Astrocyte of the cerebellum (primary cell): ENCODE data around the gene TELO2.

Experiments used
- DNase-seq: peaks from one replicate; pipeline ENCODE4 v3.0.0-alpha.2; 2011; ENCODE audit warnings: low read depth
- H3K4me3 ChIP-seq: 2 replicates; pipeline ENCODE4 v1.5.1; 2011; ENCODE audit warnings: mild to moderate bottlenecking, low read depth, low read length, moderate library complexity
- CTCF ChIP-seq: IDR thresholded peaks from 2 replicates; pipeline ENCODE4 v1.5.1; 2012; ENCODE audit warnings: low read length, low read depth, moderate library complexity, mild to moderate bottlenecking; ENCODE audit errors: missing control alignments
- in situ Hi-C: cut with HindIII; loops from 2 replicates; pipeline ENCODE4 v1.10.0; 2017; ENCODE audit warnings: low sequenced_read_pairs

Gene TELO2

GRCh38 chr16:1502092-1503004 is 9.2 kb downstream of the TELO2 start:
- DNase-seq: no peak
- in situ Hi-C loops: no loop called here
- no peak overlapping the region for H3K4me3 ChIP-seq
- TF ChIP-seq CTCF: no peak

- in situ Hi-C loops: no loop called here
- no peak for TF ChIP-seq CTCF
- H3K4me3 ChIP-seq: no peak overlapping the region
- DNase-seq: no peak
These were observed 10.2 kb downstream of the TELO2 start for GRCh38 chr16:1503110-1503955.

GRCh38 chr16:1505073-1505844 is 12.1 kb downstream of the TELO2 start:
- TF ChIP-seq CTCF: no peak
- no peak overlapping the region for H3K4me3 ChIP-seq
- no peak for DNase-seq
- in situ Hi-C loops: no loop called here

- in situ Hi-C loops: no loop called here
These were observed 12.8 kb downstream of the TELO2 start for GRCh38 chr16:1505912-1506311.

GRCh38 chr16:1506494-1507213 is 13.5 kb downstream of the TELO2 start:
- no peak overlapping the region for H3K4me3 ChIP-seq
- in situ Hi-C loops: no loop called here
- DNase-seq: no peak
- TF ChIP-seq CTCF: no peak

More at GRCh38 chr16:1505912-1506311, 12.8 kb downstream of the TELO2 start:
- TF ChIP-seq CTCF: no peak
- DNase-seq: no peak
- H3K4me3 ChIP-seq: no peak overlapping the region
